GM18508 (cell line): ENCODE measurements around the gene OSER1.
A peak's percentile ranks its signal among the peaks of the same experiment; 100 is the strongest.

Source experiments
- ATAC-seq: cut with Tn5 transposase; IDR thresholded peaks from one replicate; pipeline ENCODE4 v1.9.1; 2021; ENCODE audit warnings: moderate number of reproducible peaks; ENCODE audit not compliant: insufficient read depth, unreplicated experiment

The OSER1 gene

GRCh38 chr20:44228465-44229258 is 18.1 kb upstream of the OSER1 start:
- no peak for ATAC-seq

- ATAC-seq = no peak
Observed at GRCh38 chr20:44224637-44225036, 14.1 kb upstream of the OSER1 start.

DNA sequence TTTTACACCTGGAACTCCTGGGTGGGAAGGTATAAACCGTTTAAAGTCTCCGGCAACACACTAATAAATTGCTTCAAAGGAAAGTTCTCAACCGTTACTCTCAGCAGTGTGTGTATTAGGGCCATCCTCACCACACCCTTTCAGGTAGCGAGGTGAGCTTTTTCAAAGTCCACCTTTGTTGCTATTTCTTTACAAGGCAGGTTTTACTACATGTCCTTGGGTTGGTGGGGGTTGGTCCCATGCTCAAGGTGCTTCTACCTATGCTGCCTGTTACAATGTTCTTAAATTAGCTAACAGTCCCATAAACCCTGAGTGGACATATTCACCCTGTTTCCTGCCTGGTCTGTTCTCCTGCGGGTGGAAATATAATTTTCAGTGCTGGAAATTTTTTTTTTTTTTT is 13.2 kb upstream of the OSER1 start:
- ATAC-seq = no peak

DNA sequence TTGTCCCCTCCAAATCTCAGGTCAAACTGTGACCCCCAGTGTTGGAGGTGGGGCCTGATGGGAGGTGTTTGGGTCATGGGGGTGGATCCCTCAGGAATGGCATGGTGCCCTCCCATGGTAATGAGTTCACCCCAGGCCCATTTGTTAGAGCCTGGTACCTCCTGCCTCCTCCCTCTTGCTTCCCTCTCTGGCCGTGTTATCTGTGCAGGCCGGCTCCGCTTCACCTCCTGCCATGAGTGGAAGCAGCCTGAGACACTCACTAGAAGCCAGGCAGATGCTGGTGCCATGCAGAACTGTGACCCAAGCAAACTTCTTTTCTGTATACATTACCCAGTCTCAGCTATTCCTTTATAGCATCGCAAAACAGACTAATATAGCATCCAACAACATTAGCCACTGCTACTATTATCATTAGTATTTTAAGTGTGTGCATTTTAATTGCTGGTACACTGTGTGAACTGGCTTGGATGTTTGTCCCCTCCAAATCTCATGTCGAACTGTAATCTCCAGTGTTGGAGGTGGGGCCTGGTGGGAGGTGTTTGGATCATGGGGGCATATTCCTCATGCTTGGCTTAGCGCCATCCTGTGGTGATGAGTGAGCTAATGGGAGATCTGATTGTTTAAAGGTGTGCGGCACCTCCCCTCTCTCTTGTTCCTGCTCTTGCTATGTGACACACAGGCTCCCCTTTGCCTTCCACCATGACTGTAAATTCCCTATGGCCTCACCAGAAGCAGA is 12.2 kb upstream of the OSER1 start:
- no peak for ATAC-seq

DNA sequence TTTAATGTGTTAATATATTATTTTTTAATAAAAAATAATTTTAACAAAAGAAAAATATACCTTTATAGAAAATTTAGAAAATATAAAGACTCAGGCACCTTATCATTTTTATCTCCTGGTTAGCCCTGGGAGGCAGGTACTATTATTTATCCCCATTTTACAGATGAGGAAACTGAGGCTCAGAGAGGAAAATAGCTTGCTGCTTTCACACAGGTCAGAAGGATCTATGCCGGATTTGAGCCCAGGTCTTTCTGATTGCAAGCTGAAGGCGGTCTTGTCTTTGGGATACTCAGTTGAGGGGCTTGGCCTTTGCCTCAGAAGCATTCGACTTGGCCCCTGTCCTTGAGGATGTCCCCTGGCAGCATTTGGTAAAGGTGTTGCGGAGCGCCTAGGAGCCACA is 11.5 kb upstream of the OSER1 start:
- ATAC-seq = no peak

- no peak for ATAC-seq
Observed at GRCh38 chr20:44221368-44221954, 10.9 kb upstream of the OSER1 start.

DNA sequence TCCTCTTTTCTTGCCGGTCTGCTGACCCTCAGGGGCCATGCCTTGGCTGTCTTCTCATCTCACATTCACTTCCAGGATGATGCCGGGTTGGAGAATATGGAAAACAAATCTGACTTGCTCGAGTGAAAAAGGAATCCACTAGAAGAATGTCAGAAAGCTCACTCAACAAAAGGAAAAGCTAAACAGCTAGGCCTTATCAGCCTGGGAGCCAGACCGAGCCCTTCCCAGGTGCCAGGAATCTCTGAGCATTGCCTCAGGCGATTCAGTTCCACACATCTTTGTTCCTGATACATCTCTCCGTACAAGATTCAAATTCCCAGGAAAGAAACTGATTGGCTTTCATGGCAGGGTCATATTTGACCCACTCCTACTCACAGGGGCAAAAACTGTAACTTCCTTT is 9.2 kb upstream of the OSER1 start:
- ATAC-seq = no peak

- no peak for ATAC-seq
Observed at GRCh38 chr20:44219170-44219730, 8.7 kb upstream of the OSER1 start.

- ATAC-seq = no peak
Observed at GRCh38 chr20:44218446-44218845, 7.9 kb upstream of the OSER1 start.

DNA sequence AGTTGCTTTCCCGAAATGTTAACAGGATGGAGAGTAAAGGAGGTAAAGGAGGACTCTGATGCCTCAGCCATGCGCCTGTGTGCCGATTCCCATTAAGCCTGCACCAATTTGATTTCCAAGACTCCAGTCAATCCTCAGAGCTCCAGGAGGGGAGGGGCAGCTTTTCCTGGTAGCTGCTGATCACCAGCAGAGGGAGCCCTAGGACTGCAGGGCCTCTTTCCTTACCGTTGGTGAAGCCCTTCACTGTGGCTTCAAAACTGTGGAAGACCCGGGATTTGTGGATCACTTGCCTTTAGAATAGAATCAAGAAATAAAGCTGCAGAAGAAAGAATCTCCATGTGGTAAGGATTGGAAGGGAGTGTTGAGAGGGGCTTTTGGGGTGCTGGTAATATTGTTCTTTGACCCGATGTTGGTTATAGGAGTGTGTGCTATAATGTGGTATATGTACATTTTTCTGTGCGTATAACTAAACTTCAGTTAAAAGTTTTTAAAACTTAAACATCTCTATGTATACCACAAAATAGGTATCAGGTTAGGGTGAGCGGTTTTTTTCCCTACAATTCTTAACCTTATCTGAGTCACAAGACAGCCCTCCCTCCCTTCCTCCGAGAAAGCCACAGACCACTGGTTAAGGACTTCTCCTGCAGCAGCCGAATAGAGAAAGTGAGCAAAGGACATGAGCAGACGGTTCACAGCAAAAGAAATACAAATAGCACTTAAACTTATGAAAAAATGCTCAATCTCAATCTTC is 6.9 kb upstream of the OSER1 start:
- no peak for ATAC-seq

GRCh38 chr20:44215125-44215524 is 4.6 kb upstream of the OSER1 start:
- no peak for ATAC-seq

DNA sequence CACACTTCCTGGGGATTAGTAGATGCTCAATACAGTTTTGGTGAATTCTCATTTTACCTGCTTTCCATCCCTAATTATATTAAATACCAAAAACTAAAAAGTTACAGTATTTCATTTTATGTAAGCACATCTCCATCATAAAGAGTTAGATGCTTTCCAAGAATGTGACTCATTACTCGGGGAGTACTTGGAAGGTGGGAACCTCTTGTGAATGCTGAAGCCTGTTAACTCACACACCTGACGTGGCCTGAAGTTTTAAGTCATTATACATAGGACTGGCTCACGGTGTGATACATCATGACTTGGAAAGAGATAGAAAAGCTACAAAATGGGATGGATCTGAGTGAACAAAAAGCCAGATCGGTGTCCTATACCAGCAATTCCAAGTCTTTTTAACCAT is 2.2 kb upstream of the OSER1 start:
- ATAC-seq = no peak

GRCh38 chr20:44211177-44212039 is 837 bp upstream of the OSER1 start:
- peak; percentile 11 for ATAC-seq

DNA sequence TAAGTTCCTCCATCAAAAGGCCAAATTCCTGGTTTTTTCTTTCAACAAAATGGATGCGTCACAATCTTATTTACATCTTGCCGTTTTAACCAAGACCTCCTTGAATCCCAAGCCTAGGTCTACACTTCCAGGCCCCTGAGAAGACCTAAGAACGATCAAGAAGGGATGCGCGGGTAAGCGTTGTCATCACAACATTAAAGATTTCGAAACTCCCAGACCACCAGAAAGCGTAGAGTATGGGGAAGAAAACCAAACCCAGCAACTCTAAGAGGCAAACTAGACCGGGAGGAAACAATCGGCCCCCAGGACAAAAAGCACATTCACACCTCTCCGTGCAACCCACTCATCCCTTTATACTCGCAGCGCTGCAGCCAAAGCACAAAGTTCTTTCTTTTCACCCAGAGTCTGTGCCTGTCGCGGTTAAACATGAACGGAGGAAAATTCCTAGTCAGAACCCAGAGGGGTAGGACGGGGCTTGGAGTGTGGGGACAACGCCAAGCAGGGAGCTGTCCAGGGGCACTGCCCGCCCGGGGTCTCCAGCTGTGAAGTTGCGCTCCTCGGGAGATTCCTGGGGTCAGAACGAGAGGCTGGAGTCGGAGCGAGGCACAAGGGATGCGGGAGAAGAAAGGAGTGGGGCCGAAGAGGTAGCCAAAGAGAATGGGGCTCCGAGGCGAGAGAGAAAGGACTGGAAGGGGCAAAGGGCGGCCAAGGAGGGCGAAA is 725 bp downstream of the OSER1 start:
- ATAC-seq = no peak

GRCh38 chr20:44208770-44209169 is 1.8 kb downstream of the OSER1 start:
- no peak for ATAC-seq

- no peak for ATAC-seq
Observed at GRCh38 chr20:44208165-44208564, 2.4 kb downstream of the OSER1 start.

DNA sequence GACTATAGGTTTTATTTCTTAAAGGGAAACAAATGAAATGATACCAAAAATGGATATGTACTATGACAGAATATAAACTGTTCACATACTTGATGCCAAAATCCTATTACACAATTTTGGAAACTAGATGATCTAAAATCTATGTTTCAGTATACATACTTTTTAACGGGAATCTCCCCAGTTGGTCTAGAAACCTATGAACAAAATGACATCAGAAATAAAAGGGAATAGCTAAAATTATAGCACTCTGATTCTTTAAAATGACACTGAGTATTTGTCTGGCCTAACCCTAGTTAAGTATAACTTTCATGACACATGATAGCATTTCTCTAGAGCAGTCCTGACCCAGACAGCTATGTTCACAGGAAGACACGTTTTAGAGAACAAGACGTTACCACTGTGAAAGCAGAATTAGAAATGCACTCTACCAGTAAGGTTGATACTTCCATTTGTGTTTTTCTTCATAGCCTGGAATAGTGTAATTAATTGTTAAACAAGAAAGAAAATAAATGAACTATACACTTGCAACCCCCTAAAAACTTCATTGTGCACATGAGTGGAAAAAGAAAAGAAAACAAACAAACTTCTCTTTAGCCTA is 3.3 kb downstream of the OSER1 start:
- no peak for ATAC-seq

DNA sequence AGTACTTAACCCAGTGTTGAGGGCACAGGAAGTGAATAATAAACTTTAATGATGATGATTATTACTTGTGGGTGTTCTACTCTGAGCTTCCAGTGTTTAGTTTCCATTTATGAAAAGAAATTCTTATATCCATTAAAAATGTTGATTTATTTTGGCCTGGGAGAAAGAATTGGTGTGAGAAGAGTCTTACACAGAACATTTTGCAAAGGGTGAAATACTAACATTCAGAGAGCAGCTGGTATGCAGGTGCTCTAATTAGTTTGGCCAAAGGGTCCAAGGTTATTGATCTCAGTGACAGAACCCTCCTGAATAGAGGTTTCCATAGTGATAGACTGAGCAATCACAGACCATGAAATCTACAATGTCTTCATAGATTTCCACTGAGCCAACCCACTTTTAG is 4.4 kb downstream of the OSER1 start:
- ATAC-seq = no peak

GRCh38 chr20:44204832-44205215 is 5.7 kb downstream of the OSER1 start:
- ATAC-seq = no peak
